ENCODE results near the gene SRPK1. TPM values are rescaled to one million over a fixed set of nuclear protein-coding genes. Genes with fewer than 3 reads are reported as not detected.

SRPK1 gene
- total and polyA plus RNA-seq, 10 of the 15 experiments (the other 5 are each of a cell fraction or from before 2014, with no cell fraction given): 47.4 to 112 (median 85.8) TPM

DNA sequence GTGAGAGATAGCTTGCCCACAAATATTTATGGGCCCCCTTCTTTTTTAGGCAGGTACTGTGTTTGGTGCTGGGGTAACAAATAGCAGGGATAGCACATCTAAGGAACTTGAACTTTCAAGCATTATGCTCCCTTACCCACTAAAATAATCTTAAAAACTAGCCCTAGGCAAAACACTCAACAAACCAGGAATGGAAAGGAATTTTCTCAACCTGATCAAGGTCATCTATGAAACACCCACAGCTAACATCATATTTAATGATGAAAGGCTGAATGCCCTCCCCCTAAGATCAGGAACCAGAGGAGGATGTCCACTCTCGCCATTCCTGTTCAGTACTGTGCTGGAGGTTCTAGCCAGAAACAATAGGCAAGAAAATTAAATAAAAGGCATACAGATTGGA lies 8.7 kb upstream of the SRPK1 start:
- no peaks in the 10 kb centered on the region; a peak in 1 of 4 replicates for H3K36me3 ChIP-seq (ENCODE audit: control insufficient read depth in 2 of 2, insufficient read depth in 2 of 2, low read length in 1 of 2)
- H3K27me3 ChIP-seq (replicated peaks in 1 of 2; ENCODE audit: control insufficient read depth in 2 of 2, insufficient read depth in 2 of 2, low read length in 1 of 2): no peaks in the 10 kb centered on the region
- RAD21 ChIA-PET (ENCODE audit: unreplicated experiment): no interaction called here
- FAIRE-seq: no peak
- TF ChIP-seq, protein P1, sequence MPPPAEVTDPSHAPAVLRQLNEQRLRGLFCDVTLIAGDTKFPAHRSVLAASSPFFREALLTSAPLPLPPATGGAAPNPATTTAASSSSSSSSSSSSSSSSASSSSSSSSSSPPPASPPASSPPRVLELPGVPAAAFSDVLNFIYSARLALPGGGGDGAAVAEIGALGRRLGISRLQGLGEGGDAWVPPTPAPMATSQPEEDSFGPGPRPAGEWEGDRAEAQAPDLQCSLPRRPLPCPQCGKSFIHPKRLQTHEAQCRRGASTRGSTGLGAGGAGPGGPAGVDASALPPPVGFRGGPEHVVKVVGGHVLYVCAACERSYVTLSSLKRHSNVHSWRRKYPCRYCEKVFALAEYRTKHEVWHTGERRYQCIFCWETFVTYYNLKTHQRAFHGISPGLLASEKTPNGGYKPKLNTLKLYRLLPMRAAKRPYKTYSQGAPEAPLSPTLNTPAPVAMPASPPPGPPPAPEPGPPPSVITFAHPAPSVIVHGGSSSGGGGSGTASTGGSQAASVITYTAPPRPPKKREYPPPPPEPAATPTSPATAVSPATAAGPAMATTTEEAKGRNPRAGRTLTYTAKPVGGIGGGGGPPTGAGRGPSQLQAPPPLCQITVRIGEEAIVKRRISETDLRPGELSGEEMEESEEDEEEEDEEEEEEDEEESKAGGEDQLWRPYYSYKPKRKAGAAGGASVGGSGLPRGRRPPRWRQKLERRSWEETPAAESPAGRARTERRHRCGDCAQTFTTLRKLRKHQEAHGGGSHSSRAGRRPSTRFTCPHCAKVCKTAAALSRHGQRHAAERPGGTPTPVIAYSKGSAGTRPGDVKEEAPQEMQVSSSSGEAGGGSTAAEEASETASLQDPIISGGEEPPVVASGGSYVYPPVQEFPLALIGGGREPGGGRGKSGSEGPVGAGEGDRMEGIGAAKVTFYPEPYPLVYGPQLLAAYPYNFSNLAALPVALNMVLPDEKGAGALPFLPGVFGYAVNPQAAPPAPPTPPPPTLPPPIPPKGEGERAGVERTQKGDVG (CRISPR knock-in tag; IDR thresholded peaks at IDR 0.05): no peak
- TF ChIP-seq TBL1XR1 (IDR thresholded peaks at IDR 0.05; ENCODE audit: low read depth, low read length): no peak
- TF ChIP-seq, protein P2, sequence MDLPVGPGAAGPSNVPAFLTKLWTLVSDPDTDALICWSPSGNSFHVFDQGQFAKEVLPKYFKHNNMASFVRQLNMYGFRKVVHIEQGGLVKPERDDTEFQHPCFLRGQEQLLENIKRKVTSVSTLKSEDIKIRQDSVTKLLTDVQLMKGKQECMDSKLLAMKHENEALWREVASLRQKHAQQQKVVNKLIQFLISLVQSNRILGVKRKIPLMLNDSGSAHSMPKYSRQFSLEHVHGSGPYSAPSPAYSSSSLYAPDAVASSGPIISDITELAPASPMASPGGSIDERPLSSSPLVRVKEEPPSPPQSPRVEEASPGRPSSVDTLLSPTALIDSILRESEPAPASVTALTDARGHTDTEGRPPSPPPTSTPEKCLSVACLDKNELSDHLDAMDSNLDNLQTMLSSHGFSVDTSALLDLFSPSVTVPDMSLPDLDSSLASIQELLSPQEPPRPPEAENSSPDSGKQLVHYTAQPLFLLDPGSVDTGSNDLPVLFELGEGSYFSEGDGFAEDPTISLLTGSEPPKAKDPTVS (IDR thresholded peaks at IDR 0.05; ENCODE audit: low read depth, low read length): no peak
- TF ChIP-seq, protein P3, sequence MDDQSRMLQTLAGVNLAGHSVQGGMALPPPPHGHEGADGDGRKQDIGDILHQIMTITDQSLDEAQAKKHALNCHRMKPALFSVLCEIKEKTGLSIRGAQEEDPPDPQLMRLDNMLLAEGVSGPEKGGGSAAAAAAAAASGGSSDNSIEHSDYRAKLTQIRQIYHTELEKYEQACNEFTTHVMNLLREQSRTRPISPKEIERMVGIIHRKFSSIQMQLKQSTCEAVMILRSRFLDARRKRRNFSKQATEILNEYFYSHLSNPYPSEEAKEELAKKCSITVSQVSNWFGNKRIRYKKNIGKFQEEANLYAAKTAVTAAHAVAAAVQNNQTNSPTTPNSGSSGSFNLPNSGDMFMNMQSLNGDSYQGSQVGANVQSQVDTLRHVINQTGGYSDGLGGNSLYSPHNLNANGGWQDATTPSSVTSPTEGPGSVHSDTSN (IDR thresholded peaks at IDR 0.05; ENCODE audit: insufficient replicate concordance, low read depth, low read length): no peak
- no peak for TF ChIP-seq SP1 (IDR thresholded peaks at IDR 0.05; ENCODE audit: low read depth, low read length)
- no peak for TF ChIP-seq NR2F1 (conservative IDR thresholded peaks at IDR 0.05)
- POLR2A ChIA-PET: interaction anchor here (0.6 to 0.7 kb wide), 2 partner anchors 49 to 1145 kb away, joined by 3 to 4 read pairs; no protein-coding TSS in a partner anchor
- SMC1A ChIA-PET (ENCODE audit: uncharacterized antibody, unreplicated experiment): interaction anchor here (0.8 kb wide), 1 partner anchor 63 kb away, joined by 3 read pairs; no protein-coding TSS in a partner anchor
- H3K9ac ChIP-seq (ENCODE audit: control insufficient read depth, insufficient read depth, low read length): no peak overlapping the region
- no peaks in the 10 kb centered on the region for H3K79me2 ChIP-seq (ENCODE audit: control insufficient read depth, insufficient read depth, low read length)
- no peak for ATAC-seq
- no peaks in the 10 kb centered on the region for H3K9me3 ChIP-seq (replicated peaks; ENCODE audit: control insufficient read depth, insufficient read depth, low read length)
- DNase-seq (ENCODE audit: low read depth, low spot score): no peak
- no peaks in the 10 kb centered on the region for H4K20me1 ChIP-seq (ENCODE audit: control insufficient read depth, insufficient read depth)
- H3K27ac ChIP-seq (ENCODE audit: control insufficient read depth, insufficient read depth): no peak overlapping the region
- no peak overlapping the region for H3K4me3 ChIP-seq
- no peak overlapping the region for H3K4me2 ChIP-seq (ENCODE audit: control insufficient read depth, insufficient read depth)
- CTCF ChIA-PET: no interaction called here
- in situ Hi-C loops (cut with MboI): no loop called here
- WGBS (ENCODE audit: insufficient coverage, insufficient replicate concordance, low lambda C conversion rate, missing lambda C conversion rate): 92% methylated on average over 1 of the region's 1 CpG
- no peaks in the 10 kb centered on the region for H3K4me1 ChIP-seq (ENCODE audit: control insufficient read depth, insufficient read depth, low read length)
- no TSS peak for BruUV-seq (replicated peaks)
- no peak overlapping the region for H2AFZ ChIP-seq (ENCODE audit: control insufficient read depth, low read depth, low read length)
- intact Hi-C loops (cut with micrococcal nuclease; ENCODE audit: unreplicated experiment): no loop called here
